Keratinocyte (primary cell): ENCODE measurements around the gene HOXA1. TPM values are rescaled to one million over a fixed set of nuclear protein-coding genes. Genes with fewer than 3 reads are reported as not detected.

ENCODE experiments used
- DNase-seq: peaks from one replicate; pipeline ENCODE4 v3.0.0-alpha.2; 2011; ENCODE audit warnings: low read depth, missing footprints, low spot score
- FAIRE-seq: peaks from 2 replicates; lab custom pipeline; 2011; peaks lifted over from hg19 to GRCh38; lab: Jason Lieb, UNC
- H2AFZ ChIP-seq: 2 replicates; pipeline ENCODE4 v1.6.0; 2012; ENCODE audit warnings: low read length, control low read depth, inconsistent platforms; ENCODE audit not compliant: control insufficient read depth
- H3K27ac ChIP-seq: 2 replicates; pipeline ENCODE4 v1.5.1; 2011; ENCODE audit warnings: low read length; ENCODE audit not compliant: control insufficient read depth, insufficient read depth
- H3K27me3 ChIP-seq: 3 replicates; pipeline ENCODE4 v1.6.0; 2011; ENCODE audit warnings: low read length; ENCODE audit not compliant: control insufficient read depth, insufficient read depth; ENCODE audit errors: extremely low read depth
- H3K36me3 ChIP-seq, 2 experiments: 2 replicates in 1 of 2; 3 replicates in 1 of 2; pipeline ENCODE4 v1.5.1; 2011; ENCODE audit warnings: low read length in 2 of 2, mild to moderate bottlenecking in 1 of 2; ENCODE audit not compliant: control insufficient read depth in 2 of 2, insufficient read depth in 2 of 2; ENCODE audit errors: extremely low read depth in 1 of 2
- H3K4me1 ChIP-seq: 3 replicates; pipeline ENCODE4 v1.5.1; 2011; ENCODE audit warnings: low read length; ENCODE audit not compliant: control insufficient read depth, insufficient read depth; ENCODE audit errors: extremely low read depth
- H3K4me2 ChIP-seq: 3 replicates; pipeline ENCODE4 v1.6.0; 2011; ENCODE audit warnings: low read depth, low read length; ENCODE audit not compliant: control insufficient read depth, insufficient read depth; ENCODE audit errors: extremely low read depth
- H3K4me3 ChIP-seq, 3 experiments: fragments of 200-600 bp in 1 of 3; sonication (generic) in 1 of 3; 2 replicates in 2 of 3; 3 replicates in 1 of 3; pipeline ENCODE4 v1.5.1; 2011 to 2016; ENCODE audit warnings: low read length in 3 of 3, mild to moderate bottlenecking in 3 of 3, control low read depth in 2 of 3, inconsistent platforms in 1 of 3, low read depth in 1 of 3, mixed read lengths in 1 of 3, mixed run types in 1 of 3, moderate library complexity in 1 of 3; ENCODE audit not compliant: control insufficient read depth in 2 of 3, insufficient read depth in 2 of 3; ENCODE audit errors: extremely low read depth in 1 of 3
- H3K79me2 ChIP-seq: 2 replicates; pipeline ENCODE4 v1.6.0; 2012; ENCODE audit warnings: low read length; ENCODE audit not compliant: control insufficient read depth, insufficient read depth
- H3K9ac ChIP-seq: 3 replicates; pipeline ENCODE4 v1.6.0; 2011; ENCODE audit warnings: low read length; ENCODE audit not compliant: control insufficient read depth, insufficient read depth; ENCODE audit errors: extremely low read depth
- H3K9me1 ChIP-seq: 3 replicates; pipeline ENCODE4 v1.6.0; 2011; ENCODE audit warnings: low read length; ENCODE audit not compliant: control insufficient read depth, insufficient read depth; ENCODE audit errors: extremely low read depth
- H3K9me3 ChIP-seq: 2 replicates; pipeline ENCODE4 v1.5.1; 2012; ENCODE audit warnings: low read depth, low read length; ENCODE audit not compliant: control insufficient read depth
- H4K20me1 ChIP-seq: 3 replicates; pipeline ENCODE4 v1.6.0; 2011; ENCODE audit warnings: low read length; ENCODE audit not compliant: control insufficient read depth, insufficient read depth; ENCODE audit errors: extremely low read depth
- CTCF ChIP-seq, 3 experiments: IDR thresholded peaks in 1 of 3; conservative IDR thresholded peaks in 1 of 3; optimal IDR thresholded peaks in 1 of 3; 2 replicates in 2 of 3; 3 replicates in 1 of 3; pipeline versions ENCODE3 to v1.5.1; 2011; ENCODE audit warnings: low read length in 3 of 3, mild to moderate bottlenecking in 3 of 3, moderate library complexity in 2 of 3, control low read depth in 1 of 3, inconsistent platforms in 1 of 3; ENCODE audit not compliant: insufficient read depth in 2 of 3; ENCODE audit errors: extremely low read depth in 1 of 3
- EZH2 ChIP-seq: IDR thresholded peaks from one replicate; pipeline ENCODE4 v1.6.1; 2012; ENCODE audit warnings: inconsistent platforms, mild to moderate bottlenecking, low read length, moderate library complexity
- dilution Hi-C: fragments of 300-500 bp; cut with MboI; formaldehyde crosslinking; loops from one replicate; pipeline ENCODE4 v1.7.0; 2020; ENCODE audit warnings: low sequenced_read_pairs; ENCODE audit not compliant: extremely low pct_ligation_motif_present
- polyA minus RNA-seq, 3 experiments: library from RNA; depleted of rRNA, polyadenylated mRNA; stranded (reverse); fragments of >200 nt; gene quantifications; 1 replicate in 1 of 3; 2 replicates in 1 of 3; 3 replicates in 1 of 3; pipeline ENCODE4 v1.2.3, GENCODE V29; 2011
- polyA plus RNA-seq, 5 experiments: library from polyadenylated mRNA; depleted of rRNA in 3 of 5; stranded (reverse) in 3 of 5; stranded (forward) in 1 of 5; unstranded in 1 of 5; fragments of >200 nt; gene quantifications; 1 replicate in 1 of 5; 2 replicates in 3 of 5; 3 replicates in 1 of 5; pipeline versions ENCODE4 v1.2.1 to v1.2.3, GENCODE V29; 2011 to 2012; ENCODE audit warnings: missing spikeins in 2 of 5, low read depth in 1 of 5, low replicate concordance in 1 of 5

The HOXA1 gene
- polyA plus RNA-seq = 5.2 to 12.5 TPM (median 11.9 TPM) in 3 replicates
- polyA plus RNA-seq (2011; ENCODE audit: low read depth) = 1.3 TPM
- 11.8 and 14.4 TPM in 2 replicates for polyA plus RNA-seq (2011; cell fraction: cytosol; rRNA removed)
- polyA plus RNA-seq (2011; cell fraction: nucleus; rRNA removed) = 7.9 and 8.1 TPM in 2 replicates
- polyA plus RNA-seq (2012; ENCODE audit: low replicate concordance) = 4.2 and 10.2 TPM in 2 replicates
- polyA minus RNA-seq = 3.6 to 10.2 TPM (median 7.7 TPM) in 3 replicates
- polyA minus RNA-seq (2011; cell fraction: cytosol; rRNA and poly(A)+ RNA removed) = 4.4 TPM
- 2.6 and 5.5 TPM in 2 replicates for polyA minus RNA-seq (2011; cell fraction: nucleus; rRNA and poly(A)+ RNA removed)

GRCh38 chr7:27095897-27096767 lies at the start of gene HOXA1:
Gene HOXA1 (minus strand): TSS chr7:27096000. CDS start chr7:27095912, 88 bp downstream.
- no peak for FAIRE-seq
- Histone ChIP-seq H3K4me1 (peaks cover 29% of the 10 kb centered on the region), H3K9me3 (no peaks in the 10 kb centered on the region)

More at GRCh38 chr7:27095897-27096767, at the start of gene HOXA1:
- DNase-seq = peak; percentile 78
- Histone ChIP-seq H3K9me1 (no peaks in the 10 kb centered on the region), H3K27me3 (no peaks in the 10 kb centered on the region), H3K4me2 (peak within 1 kb of the TSS; percentile 97), H3K9ac (peak within 1 kb of the TSS; percentile 97), H3K4me3 (peak within 1 kb of the TSS; percentile 83 to 96 (median 89)), H3K36me3 (peaks cover 3 to 14% of the 10 kb centered on the region in 2 experiments), H3K79me2 (peaks cover 71% of the 10 kb centered on the region), H3K27ac (peak within 1 kb of the TSS; percentile 97), H2AFZ (peak within 1 kb of the TSS; percentile 88), H4K20me1 (no peaks in the 10 kb centered on the region)
- TF ChIP-seq EZH2 (no peak), CTCF (optimal IDR thresholded peaks at IDR 0.05 in 1 of 3, IDR thresholded peaks at IDR 0.05 in 1 of 3, conservative IDR thresholded peaks at IDR 0.05 in 1 of 3; ENCODE audit: extremely low read depth in 1 of 3, insufficient read depth in 2 of 3, low read length in 3 of 3) (peak in 1 of 3 experiments; percentile 46)
- dilution Hi-C loops = loop anchor here (25.0 kb wide), 1 partner anchor 234 kb away; the partner anchor contains the start of gene SKAP2
